WTC11 (cell line): ENCODE measurements around the gene TNS3.

Experiments used
- ATF1 ChIP-seq: sonication (generic); formaldehyde crosslinking; IDR thresholded peaks from 2 replicates; pipeline ENCODE4 v1.8.1; 2023; ENCODE audit warnings: mild to moderate bottlenecking, moderate library complexity, missing genetic modification reagents
- CTCF ChIP-seq: fragments of 200-600 bp; IDR thresholded peaks from 2 replicates; pipeline ENCODE4 v1.8.0; 2022; ENCODE audit warnings: antibody characterized with exemption
- ESRRA ChIP-seq: sonication (generic); formaldehyde crosslinking; IDR thresholded peaks from 2 replicates; pipeline ENCODE4 v1.8.1; 2022; ENCODE audit warnings: mild to moderate bottlenecking, missing genetic modification reagents, borderline replicate concordance
- MXD4 ChIP-seq: fragments of 250-450 bp; sonication (Bioruptor Pico); IDR thresholded peaks from 2 replicates; pipeline ENCODE4 v1.8.0; 2021; ENCODE audit warnings: mild to moderate bottlenecking, moderate library complexity, borderline replicate concordance
- NFYB ChIP-seq: sonication (generic); formaldehyde crosslinking; conservative IDR thresholded peaks from 2 replicates; pipeline ENCODE4 v1.8.0; 2022; ENCODE audit warnings: low read depth, missing genetic modification reagents
- SOX15 ChIP-seq: fragments of 250-450 bp; sonication (Bioruptor Pico); IDR thresholded peaks from 2 replicates; pipeline ENCODE4 v1.9.0; 2021; ENCODE audit warnings: mild to moderate bottlenecking
- TCF7 ChIP-seq: sonication (generic); formaldehyde crosslinking; IDR thresholded peaks from 2 replicates; pipeline ENCODE4 v1.8.0; 2022; ENCODE audit warnings: mild to moderate bottlenecking, low read depth, missing genetic modification reagents, moderate library complexity
- TEAD1 ChIP-seq: sonication (generic); formaldehyde crosslinking; IDR thresholded peaks from 2 replicates; pipeline ENCODE4 v1.8.0; 2022; ENCODE audit warnings: mild to moderate bottlenecking, missing genetic modification reagents
- USF1 ChIP-seq: sonication (generic); formaldehyde crosslinking; IDR thresholded peaks from 2 replicates; pipeline ENCODE4 v1.8.0; 2022; ENCODE audit warnings: mild to moderate bottlenecking, missing genetic modification reagents
- ZBTB21 ChIP-seq: sonication (generic); formaldehyde crosslinking; IDR thresholded peaks from 2 replicates; pipeline ENCODE4 v1.8.1; 2023; ENCODE audit warnings: mild to moderate bottlenecking, missing genetic modification reagents, borderline replicate concordance
- ZBTB43 ChIP-seq: sonication (generic); formaldehyde crosslinking; IDR thresholded peaks from 2 replicates; pipeline ENCODE4 v1.8.1; 2023; ENCODE audit warnings: mild to moderate bottlenecking, missing genetic modification reagents
- ZNF416 ChIP-seq: fragments of 250-450 bp; sonication (Bioruptor Pico); IDR thresholded peaks from 2 replicates; pipeline ENCODE4 v1.9.0; 2021; ENCODE audit warnings: mild to moderate bottlenecking, inconsistent platforms

GRCh38 chr7:47455872-47456185 is 126.1 kb downstream of the TNS3 start:
- TF ChIP-seq CTCF (no peak), ZNF416 (CRISPR knock-in tag) (no peak), TEAD1 (CRISPR knock-in tag) (no peak), ESRRA (CRISPR knock-in tag) (no peak), MXD4 (CRISPR knock-in tag) (no peak), ATF1 (no peak), ZBTB43 (no peak), ZBTB21 (CRISPR knock-in tag) (no peak), TCF7 (CRISPR knock-in tag) (no peak), NFYB (CRISPR knock-in tag) (no peak), SOX15 (CRISPR knock-in tag) (no peak), USF1 (CRISPR knock-in tag) (no peak)
